Inflammatory macrophage (primary cell): ENCODE measurements around the gene ADAM12.
A peak's percentile ranks its signal among the peaks of the same experiment; 100 is the strongest.
"Not testable (repeated sequence)": the region's sequence is repeated elsewhere in the genome, so short reads cannot be mapped to it uniquely, and the experiment has no call there.

Experiments
- DNase-seq, 2 donors: peaks; one replicate each; pipeline ENCODE4 v3.0.0-alpha.2; 2020 to 2022

The ADAM12 gene

DNA sequence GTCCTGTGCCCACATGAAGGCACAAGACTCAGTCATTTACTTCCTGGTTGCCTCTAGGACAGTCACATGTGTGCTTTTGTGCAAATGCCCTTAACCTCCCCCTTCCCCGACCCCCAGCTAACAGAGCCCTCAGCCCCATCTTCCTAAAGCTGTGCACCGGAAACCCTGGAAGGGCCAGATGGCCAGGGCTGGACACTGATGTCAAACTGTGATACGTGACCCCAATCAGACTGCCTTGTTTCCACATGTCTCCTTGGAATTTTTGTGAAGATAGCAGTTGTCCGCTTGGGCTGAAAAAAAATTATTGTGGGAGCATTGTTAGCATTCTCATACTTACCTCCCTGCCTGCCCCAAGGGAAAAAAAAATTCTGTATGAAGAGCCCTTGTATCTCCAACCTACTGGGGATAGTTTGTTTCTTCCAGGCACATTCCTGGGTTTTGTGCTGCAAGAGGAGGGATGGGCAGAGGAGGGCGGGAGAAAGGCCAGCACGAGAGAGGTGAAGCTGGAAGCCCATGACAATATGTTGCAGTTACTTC lies 17.0 kb upstream of the ADAM12 start:
- no peak for DNase-seq

DNA sequence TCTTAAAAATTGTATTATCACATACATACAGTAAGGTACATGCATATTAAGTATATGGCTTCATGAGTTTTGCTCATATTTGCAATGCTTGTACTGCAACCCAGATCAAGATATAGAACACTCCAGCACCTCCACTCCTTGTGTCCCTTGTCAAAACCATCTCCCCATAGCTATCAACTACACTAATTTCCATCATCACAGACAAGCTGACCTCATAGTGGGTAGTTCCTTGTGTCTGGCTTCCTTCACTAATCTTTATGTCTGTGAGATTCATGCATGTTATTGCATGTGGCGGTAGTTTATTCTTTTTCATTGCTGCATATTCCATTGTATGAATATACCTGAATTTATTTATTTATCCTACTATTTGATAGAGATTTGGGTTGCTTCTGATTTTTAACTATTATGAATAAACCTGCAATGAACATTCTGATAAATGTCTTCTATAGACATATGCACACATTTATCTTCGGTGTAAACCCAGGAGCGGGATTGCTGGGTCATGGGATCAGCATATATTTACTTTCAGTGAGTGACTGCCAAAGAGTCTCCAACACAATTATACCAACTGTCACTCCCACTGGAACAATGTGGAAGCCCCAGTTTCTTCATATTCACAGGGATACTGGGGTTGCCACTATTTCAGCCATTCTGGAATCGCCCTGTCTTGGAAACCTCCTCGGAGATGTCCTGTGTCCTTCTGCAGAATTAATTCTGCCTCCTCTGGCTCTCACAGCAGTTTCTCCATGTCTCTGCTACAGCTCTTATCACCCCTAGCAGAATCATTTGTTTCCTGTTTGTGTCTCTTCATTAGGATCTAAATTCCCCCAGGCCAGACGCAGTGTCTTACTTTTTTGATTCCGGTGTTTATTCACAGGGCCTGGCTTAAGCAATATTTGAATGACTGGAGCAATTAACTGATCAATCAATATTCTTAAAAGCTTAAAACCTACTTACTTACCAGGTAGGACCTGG lies 14.7 kb upstream of the ADAM12 start:
- no peak for DNase-seq

DNA sequence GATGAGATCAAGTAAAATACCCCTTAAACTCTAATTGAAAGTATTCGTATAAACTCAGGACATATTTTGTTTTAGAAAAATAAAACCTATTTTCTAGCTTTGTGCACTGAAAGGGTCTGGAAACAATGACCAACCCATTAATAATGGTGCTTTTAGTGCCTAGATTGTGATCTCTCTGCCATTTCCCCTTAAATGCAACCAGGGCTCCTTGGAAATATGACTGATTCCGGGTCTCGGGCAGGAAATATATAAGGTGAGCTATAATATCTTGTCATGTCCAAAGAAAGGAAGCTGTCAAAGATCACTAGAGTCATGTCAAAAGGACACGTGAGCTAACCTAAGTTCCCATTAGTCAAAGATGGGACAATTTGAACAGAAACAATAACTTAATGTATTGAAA lies 12.4 kb upstream of the ADAM12 start:
- no peak for DNase-seq

DNA sequence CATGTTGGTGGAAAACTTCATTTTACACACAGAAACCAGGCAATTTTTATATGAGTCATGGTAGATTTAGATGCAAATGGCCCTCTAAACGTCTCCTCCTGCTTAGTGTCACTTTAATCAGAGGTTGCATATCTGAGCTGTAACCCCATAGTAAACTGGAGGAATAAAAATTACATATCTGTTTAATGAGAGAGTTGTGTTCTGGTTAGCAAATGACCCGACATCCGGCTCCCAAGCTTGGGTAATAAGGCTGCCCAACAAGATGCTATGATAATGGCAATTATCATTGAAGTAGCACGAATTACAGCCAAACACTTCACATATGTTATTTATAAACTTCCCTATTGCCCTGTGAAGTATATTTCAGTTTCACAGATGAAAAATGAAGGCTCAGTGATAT lies 10.6 kb upstream of the ADAM12 start:
- no peak for DNase-seq

DNA sequence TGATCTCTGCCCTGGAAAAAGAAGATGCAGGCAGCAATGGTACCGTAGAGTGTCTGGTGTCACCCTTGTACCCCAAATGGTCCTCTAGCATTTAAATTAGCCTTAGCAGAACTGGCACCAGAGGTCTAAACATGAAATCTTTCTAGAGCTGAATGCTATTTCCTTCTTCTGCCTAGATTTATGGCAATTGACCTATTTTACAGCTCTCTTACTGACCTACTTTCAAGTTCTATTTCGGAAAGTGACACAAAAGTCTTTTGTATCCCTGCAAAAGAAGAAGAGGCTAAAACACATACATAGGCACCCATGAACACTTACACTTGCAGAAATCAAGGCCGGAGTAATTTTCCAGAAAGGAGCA lies 10.1 kb upstream of the ADAM12 start:
- no peak for DNase-seq

DNA sequence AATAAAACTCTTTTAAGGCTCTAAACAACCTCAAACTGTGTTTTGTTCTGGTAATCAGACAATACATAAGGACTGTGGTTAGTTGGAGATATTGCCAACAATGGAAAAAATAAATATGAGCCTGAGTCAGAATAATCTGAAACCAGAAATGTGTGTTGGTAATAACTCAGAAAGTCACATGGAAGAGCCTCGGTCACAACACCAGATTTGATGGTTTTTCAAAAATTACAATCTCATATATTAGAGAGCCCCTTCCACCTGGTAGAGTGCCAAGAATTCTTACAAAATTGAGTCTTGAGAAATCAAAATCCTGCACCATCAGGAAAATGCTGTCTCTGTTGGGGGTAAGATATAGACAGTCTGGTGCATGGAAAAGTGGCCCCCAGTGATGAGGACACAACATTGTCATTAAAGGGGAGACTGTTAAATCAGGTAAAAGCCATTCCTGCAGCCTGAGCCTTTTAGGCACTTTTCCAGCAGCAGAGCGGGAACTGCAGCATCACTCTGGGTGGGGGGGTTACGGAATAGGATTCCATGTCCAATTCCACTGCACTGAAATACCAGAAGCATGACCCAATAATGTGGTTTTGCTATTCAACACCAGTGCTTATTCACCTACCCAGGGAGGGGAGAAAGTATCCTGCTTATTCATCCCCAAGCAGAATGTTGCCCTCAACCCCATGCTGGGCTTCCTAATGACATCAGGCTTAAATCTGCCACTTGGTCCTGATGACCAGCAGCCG lies 9.5 kb upstream of the ADAM12 start:
- DNase-seq: no peak

DNA sequence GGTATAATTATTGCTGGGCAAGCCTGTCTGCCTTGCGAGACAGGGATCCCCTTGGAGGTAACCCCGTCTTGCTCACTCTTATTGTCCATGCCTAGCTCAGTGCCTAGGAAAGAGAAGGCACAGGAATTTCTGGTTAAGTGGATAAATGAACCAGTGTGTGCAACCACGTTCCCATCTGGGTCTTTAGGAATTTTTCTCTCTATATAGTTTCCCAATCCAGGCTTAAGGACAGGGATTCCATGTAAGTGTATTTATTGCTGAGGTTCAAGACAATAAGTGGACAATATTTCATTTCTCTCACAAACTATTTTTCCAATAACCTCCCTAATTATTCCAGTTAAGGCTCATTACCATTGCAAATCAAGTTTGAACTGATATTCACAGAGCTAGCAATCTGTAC lies 8.9 kb upstream of the ADAM12 start:
- DNase-seq: no peak

DNA sequence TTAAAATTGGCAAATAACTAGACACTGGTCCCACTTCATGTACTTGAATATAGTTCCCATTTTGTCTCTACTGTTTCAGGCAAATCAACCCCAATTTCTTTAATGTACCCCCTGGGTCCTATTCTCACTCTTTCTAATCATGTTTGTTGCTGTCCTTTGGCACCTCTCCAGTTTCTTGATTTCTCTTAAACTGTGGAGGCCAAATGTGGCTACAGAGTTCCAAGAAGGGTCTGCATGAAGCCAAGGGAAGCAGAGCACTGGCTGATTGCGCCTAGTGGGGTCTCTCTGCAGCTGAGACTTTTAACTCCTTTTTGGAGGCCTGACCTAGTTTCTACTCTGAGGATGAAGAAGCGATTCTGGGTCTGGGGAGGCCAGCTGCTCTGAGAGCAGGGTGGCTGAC lies 6.7 kb upstream of the ADAM12 start:
- DNase-seq: no peak

DNA sequence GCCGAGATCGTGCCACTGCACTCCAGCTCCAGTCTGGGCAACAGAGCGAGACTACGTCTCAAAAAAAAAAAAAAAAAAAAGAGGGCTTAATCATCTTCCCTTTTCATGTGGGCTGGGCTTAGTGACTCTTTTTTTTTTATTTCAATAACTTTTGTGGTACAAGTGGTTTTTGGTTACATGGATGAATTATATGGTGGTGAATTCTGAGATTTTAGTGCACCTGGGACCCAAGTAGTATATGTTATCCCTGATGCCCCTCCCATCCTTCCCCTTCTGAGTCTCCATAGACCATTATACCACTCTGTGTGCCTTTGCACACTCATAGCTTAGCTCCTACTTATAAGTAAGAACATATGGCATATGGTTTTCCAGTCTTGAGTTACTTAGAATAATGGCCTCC lies 4.8 kb upstream of the ADAM12 start:
- DNase-seq: no peak

DNA sequence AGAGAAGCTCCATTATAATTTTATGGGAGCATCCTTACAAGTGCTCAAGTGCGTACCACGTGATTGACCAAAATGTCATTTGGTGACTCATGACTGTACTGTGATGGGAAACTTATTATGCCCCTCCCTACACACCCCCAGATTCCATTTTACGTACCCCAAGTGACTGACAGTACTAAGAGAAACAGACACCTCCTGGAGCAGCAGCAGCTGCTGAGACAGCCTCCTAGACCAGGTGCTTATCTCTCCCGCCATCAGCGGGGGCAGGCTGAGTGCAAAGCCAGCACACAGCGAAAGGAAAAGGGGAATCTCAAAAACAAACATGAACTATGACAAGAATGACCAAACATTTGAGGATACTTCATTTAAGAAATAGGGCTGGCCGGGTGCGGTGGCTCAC lies 4.2 kb upstream of the ADAM12 start:
- no peak for DNase-seq

DNA sequence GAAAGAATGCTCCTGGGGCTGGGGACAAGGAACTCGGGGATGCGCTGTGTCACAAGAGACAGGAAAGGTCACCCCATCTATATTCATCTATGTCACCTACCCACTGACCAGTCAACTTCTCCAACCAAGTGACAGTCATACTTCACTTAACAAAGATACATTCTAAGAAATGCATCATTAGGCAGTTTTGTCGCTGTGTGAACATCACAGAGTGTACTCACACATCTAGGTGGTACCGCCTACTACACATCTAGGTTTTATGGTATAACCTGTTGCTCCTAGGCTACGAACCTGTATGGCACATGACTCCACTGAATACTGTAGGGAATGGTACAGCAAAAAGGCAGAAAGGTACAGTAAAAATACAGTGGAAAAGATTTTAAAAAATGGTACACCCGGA lies 3.8 kb upstream of the ADAM12 start:
- no peak for DNase-seq

DNA sequence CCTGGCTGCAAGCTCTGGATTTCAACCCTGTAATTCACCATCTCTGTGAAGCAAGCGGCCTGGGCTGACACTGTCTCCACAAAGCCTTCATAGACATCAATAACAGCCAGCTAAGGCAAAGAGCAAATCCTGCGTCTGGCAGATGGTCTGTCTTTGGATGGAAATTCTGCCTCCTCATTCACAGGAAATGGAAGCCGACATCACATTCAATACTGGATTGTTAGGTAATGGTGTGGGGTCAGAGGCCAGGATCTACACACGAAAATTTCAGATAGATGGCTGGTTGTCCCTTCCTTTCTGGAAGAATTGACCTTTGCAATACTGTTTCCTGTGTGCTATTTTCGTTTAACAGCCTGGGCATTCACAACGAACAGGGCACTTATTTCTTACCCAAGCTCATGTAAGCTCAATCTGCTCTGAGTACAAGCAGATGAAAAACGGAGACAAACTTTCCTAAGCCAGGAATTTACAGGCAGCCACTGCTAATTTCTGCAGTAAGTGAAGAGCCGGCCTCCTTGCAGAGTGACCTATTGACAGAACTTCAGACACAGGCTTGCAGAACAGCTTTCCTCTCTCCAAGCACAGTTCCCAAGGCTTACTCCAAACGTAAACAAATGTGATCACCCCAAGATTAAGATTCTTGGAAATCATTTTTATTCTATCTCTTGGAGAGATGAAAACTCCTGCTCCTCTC lies 3.1 kb upstream of the ADAM12 start:
- no peak for DNase-seq

DNA sequence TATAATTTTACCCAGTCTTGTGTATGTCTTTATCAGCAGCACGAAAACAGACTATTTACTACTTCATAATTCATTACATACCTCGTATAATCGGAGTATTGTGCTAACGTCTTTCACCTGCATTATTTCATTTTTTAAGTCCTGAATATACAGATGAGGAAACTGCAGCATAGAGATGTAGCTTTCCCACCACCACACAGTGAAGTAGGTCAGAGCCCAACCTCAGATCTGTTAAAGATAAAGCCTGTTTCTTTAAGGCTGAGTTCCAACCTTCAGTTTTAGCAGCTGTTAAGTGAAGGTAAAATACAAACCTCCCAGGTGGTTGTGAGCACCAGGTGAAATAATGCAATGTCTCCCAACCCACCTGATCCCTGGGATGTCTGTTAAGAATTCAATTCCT lies 2.0 kb upstream of the ADAM12 start:
- DNase-seq: no peak

DNA sequence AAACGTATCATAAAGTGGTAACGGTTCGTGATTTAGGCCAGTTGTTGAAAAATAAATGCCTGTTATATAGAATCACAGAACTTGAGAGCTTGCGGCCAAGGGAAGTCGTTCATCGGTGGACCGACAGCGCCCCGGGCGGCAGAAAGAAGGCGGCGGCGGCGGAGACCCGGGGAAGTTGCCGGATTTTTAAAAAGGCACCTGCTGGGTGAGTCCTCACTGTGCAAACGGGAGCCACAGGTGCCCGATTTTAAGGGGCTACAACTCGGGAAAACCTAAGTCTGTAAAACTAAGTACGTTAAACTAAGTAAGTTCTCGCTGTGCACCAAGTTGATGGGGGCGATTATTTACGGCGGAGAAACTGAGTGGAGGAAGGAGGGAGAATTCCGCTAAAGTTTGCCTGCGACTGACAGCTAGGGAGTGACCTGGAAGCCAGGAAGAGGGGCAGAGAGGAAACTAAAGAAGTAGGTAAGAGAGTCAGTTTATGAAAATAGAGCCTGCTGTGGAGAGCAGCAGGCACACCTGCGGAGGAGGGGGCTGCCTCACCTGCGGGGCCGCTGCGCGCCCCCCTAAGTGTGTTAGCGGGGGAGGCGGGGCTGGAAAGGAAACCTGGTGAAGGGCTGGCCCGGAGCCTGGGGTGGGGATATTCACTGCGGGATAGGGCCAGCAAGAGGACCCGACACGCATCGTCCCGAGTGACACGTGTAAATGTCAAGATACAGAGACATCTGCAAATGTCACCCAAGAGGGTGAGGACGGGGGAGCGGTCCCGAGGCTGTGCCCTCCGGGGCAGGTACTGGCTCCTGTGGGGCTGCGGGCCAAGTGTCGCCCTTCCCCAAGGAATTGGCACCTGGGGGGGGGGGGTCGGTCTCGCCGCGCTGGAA lies 996 bp downstream of the ADAM12 start:
- peak; percentile 20 to 51 for DNase-seq

DNA sequence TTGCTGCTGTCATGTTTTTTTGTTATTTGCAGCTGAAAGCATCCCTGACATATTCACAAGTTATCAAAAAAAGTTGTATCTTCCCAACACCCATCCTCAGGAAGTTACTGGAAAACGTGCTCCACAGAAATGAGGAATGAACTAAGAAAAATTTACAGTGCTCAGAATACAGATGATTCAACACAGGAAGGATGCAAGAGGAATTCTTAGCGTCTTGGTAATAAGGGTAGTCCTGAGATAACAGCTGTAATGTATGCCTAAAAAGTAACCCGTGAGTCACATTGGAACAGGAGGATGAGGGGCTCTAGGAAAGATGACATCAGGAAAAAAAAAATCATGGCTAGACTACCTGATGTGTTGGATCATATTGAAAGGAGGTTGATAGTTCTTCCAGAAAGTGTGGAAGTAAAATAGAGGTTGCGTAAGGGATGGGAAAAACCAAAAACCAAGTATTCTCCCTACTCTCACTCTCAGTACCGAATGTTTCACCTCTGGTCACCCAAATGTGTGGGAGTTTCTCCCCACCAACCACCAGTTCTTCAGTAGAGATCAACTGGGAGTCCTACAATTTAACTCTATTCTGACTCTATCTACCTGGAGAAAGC lies 3.9 kb downstream of the ADAM12 start:
- no peak for DNase-seq

DNA sequence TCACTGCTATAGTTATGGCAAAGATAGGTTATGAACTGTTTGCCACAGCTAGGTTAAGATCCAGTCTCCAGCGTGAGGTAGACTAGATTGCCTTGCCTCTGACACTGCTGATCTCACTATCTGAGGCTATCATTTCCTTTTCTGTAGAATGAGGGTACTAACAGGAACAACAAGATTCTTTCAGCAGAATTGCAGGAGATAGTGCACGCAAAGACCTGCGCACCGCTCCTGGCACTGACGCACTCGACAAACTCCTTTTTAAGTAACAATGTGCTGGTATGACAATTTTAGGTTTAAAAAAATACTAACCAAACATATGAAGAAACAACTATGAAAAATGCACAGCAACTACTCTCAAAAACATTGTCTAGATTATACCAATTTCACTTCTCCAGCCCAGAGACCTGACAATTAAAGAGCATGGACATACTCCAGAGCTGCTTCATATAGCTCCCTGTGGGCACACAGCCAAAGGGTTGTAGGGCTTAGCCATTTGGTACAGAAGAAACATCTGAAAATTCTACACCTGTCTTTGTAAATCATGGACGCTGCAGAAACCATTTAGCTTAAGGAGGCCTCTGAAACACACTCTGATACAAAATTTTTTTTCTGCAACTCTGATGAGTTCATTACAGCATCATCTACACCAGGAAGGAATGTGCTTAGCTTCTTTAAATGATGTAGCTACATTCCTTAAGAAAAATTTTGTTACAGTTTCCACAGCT lies 7.8 kb downstream of the ADAM12 start:
- no peak for DNase-seq

DNA sequence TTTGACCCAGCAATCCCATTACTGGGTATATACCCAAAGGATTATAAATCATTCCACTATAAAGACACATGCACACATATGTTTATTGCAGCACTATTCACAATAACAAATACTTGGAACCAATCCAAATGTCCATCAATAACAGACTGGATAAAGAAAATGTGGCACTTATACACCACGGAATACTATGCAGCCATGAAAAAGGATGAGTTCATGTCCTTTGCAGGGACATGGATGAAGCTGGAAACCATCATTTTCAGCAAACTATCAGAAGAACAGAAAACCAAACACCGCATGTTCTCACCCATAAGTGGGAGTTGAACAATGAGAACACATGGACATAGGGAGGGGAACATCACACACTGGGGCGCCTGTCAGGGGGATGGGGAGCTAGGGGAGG lies 9.1 kb downstream of the ADAM12 start:
- not testable (repeated sequence) for DNase-seq

DNA sequence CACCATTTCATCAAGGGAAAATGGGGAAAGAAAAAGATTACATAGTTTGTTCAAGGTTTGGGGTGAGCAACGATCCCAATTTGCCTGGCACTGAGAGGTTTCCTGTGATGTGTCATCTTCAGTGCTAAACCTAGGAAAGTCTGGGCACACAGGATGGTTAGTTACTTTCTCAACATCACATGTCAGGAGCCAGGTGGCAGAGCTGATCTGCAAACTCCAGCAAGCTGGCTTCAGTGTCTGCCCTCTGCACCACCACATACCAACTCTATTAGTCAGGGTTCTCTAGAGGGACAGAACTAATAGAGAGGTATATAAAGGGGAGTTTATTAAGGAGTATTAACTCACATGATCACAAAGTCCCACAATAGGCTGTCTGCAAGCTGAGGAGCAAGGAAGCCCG lies 11.3 kb downstream of the ADAM12 start:
- DNase-seq: no peak

DNA sequence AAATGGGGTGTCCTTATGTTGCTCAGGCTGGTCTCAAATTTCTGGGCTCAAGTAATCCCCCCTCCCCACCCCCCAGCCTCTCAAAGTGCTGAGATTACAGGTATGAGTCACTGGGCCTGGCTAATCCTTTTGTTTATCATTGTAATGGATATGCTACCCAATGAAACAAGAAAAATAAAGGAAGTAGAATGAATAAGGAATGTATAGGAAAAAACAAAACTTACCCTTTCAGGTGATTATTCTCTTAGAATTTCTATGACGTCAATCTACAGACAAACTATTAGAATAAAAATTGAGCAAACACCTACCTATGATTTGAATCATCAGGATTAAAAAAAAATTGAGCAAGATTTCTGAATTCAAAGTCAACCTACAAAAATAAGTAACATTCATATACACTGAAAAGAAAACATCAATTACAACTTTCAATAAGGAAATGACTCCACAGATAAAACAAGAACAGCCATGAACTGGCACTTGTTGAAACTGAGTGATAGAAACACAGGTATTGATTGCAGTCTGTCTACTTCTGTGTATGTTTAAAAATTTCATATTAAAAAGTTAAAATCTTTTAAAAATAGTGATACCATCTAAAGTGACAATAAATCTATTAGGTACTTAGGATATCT lies 12.2 kb downstream of the ADAM12 start:
- no peak for DNase-seq

DNA sequence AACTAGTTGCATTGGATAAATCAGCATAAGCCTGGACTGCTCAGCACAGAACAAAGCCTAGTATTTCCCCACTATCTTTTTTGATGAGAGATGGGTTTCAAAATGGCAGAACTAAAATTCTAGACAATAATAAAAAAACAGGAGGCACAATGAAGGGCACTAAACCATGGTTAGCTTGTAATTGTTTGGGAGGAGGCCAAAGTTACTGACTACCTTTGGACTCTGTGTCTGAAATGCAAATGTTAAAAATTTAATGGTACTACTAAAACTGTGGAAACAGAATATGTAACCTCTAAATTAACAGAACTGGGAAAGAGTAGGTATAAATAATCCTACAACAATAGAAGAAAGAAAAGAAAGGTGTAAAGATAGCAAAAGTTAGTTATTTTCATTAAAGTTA lies 13.0 kb downstream of the ADAM12 start:
- DNase-seq: no peak

DNA sequence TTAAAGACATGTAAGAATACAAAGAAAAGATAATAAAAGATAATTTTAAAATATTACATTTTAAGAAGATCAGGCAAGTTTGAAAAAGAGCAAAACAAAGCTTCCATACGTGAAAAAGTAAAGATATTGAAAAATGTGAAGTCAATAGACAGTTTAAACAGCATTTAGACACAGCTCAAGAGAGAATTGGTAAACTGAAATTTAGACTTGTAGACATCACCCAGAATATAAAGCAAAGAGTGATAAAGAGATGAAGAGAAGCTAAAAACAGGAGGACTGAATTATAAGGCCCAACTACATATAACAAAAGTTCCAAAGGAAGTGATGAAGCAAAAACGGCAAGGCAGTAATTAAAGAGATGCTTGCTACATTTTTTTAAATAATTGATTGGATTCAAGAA lies 13.8 kb downstream of the ADAM12 start:
- DNase-seq: no peak
